H1 (cell line): ENCODE results near the gene PRSS36. TPM values are rescaled to one million over a fixed set of nuclear protein-coding genes. Genes with fewer than 3 reads are reported as not detected.

Source experiments
- CTCF ChIA-PET: fragments of 300-600 bp; sonication (Branson Sonifier 250); formaldehyde crosslinking; loops from one replicate; lab custom pipeline; 2021; ENCODE audit not compliant: partially characterized antibody; lab: Charles Lee
- POLR2A ChIA-PET: fragments of 300-600 bp; sonication (Branson Sonifier 250); formaldehyde crosslinking; loops from one replicate; lab custom pipeline; 2021; ENCODE audit warnings: inconsistent platforms; ENCODE audit not compliant: partially characterized antibody; lab: Charles Lee
- DNase-seq, 2 experiments: peaks; one replicate each; pipeline versions ENCODE4 v3.0.0 to v3.0.0-alpha.2; 2010 to 2022; ENCODE audit warnings: low spot score in 2 of 2, low read depth in 1 of 2, mixed read lengths in 1 of 2
- FAIRE-seq: peaks from 2 replicates; lab custom pipeline; 2011; peaks lifted over from hg19 to GRCh38; lab: Jason Lieb, UNC
- H2AFZ ChIP-seq: 2 replicates; pipeline ENCODE4 v1.8.1; 2012; ENCODE audit warnings: low read length, inconsistent platforms
- H2AK5ac ChIP-seq: 2 replicates; pipeline ENCODE4 v1.6.1; 2013; ENCODE audit warnings: low read depth, low read length
- H2BK120ac ChIP-seq: replicated peaks from 2 replicates; pipeline ENCODE3; 2013; ENCODE audit warnings: low read depth, low read length, inconsistent platforms
- H2BK12ac ChIP-seq: 2 replicates; pipeline ENCODE4 v1.6.1; 2013; ENCODE audit warnings: low read depth, low read length
- H2BK15ac ChIP-seq: 2 replicates; pipeline ENCODE4 v1.6.1; 2013; ENCODE audit warnings: low read length
- H2BK20ac ChIP-seq: 2 replicates; pipeline ENCODE4 v1.6.1; 2013; ENCODE audit warnings: low read length
- H2BK5ac ChIP-seq: 2 replicates; pipeline ENCODE4 v1.6.1; 2013; ENCODE audit warnings: low read depth, low read length
- H3K14ac ChIP-seq: 2 replicates; pipeline ENCODE4 v1.6.1; 2013; ENCODE audit warnings: inconsistent platforms; ENCODE audit not compliant: insufficient read length
- H3K18ac ChIP-seq: 2 replicates; pipeline ENCODE4 v1.6.1; 2013; ENCODE audit warnings: low read length; ENCODE audit errors: extremely low read depth
- H3K23ac ChIP-seq: 2 replicates; pipeline ENCODE4 v1.6.1; 2013; ENCODE audit warnings: inconsistent platforms; ENCODE audit not compliant: insufficient read length
- H3K23me2 ChIP-seq: 2 replicates; pipeline ENCODE4 v1.6.1; 2013; ENCODE audit warnings: low read depth, low read length
- H3K27ac ChIP-seq: 2 replicates; pipeline ENCODE4 v1.6.1; 2011; ENCODE audit warnings: low read depth, low read length, inconsistent platforms
- H3K27me3 ChIP-seq, 4 experiments: replicated peaks in 1 of 4; 1 replicate in 1 of 4; 2 replicates in 3 of 4; pipeline versions ENCODE4 v1.6.1 to v1.8.1; 2011 to 2013; ENCODE audit warnings: low read length in 3 of 4, mild to moderate bottlenecking in 3 of 4, inconsistent platforms in 2 of 4, mixed read lengths in 2 of 4, moderate library complexity in 1 of 4; ENCODE audit not compliant: control insufficient read depth in 3 of 4, insufficient read depth in 3 of 4; ENCODE audit errors: extremely low read depth in 1 of 4
- H3K36me3 ChIP-seq, 4 experiments: 2 replicates each; pipeline versions ENCODE4 v1.6.1 to v1.8.1; 2011 to 2013; ENCODE audit warnings: mild to moderate bottlenecking in 4 of 4, low read length in 3 of 4, moderate library complexity in 2 of 4, control low read depth in 1 of 4, inconsistent platforms in 1 of 4; ENCODE audit not compliant: insufficient read depth in 4 of 4, control insufficient read depth in 2 of 4
- H3K4ac ChIP-seq: replicated peaks from 2 replicates; pipeline ENCODE3; 2013; ENCODE audit warnings: low read length, low read depth, mixed read lengths, inconsistent platforms; ENCODE audit not compliant: insufficient read length
- H3K4me1 ChIP-seq, 4 experiments: replicated peaks in 1 of 4; 1 replicate in 1 of 4; 2 replicates in 3 of 4; pipeline versions ENCODE4 v1.6.1 to v1.8.1; 2011 to 2013; ENCODE audit warnings: low read length in 3 of 4, inconsistent platforms in 2 of 4, mixed read lengths in 1 of 4; ENCODE audit not compliant: insufficient read depth in 4 of 4, control insufficient read depth in 3 of 4
- H3K4me2 ChIP-seq, 2 experiments: 2 replicates each; pipeline versions ENCODE4 v1.6.1 to v1.8.1; 2011 to 2013; ENCODE audit warnings: low read depth in 2 of 2, low read length in 2 of 2, control low read depth in 1 of 2, inconsistent platforms in 1 of 2, mild to moderate bottlenecking in 1 of 2; ENCODE audit not compliant: insufficient read depth in 1 of 2
- H3K4me3 ChIP-seq, 4 experiments: fragments of 200-600, 300-600 bp in 1 of 4; sonication (generic), shearing (Covaris generic), sonication (Bioruptor Twin) in 1 of 4; 2 replicates each; pipeline versions ENCODE4 v1.5.1 to v1.8.1; 2011 to 2016; ENCODE audit warnings: low read length in 4 of 4, low read depth in 3 of 4, control low read depth in 2 of 4, inconsistent platforms in 2 of 4, mild to moderate bottlenecking in 2 of 4, mixed read lengths in 1 of 4, moderate library complexity in 1 of 4; ENCODE audit not compliant: insufficient read depth in 2 of 4; ENCODE audit errors: extremely low read depth in 1 of 4
- H3K56ac ChIP-seq: replicated peaks from 2 replicates; pipeline ENCODE3; 2013; ENCODE audit warnings: low read depth, mild to moderate bottlenecking, mixed read lengths, low read length, inconsistent platforms; ENCODE audit not compliant: insufficient read length
- H3K79me1 ChIP-seq: 2 replicates; pipeline ENCODE4 v1.6.1; 2013; ENCODE audit warnings: low read depth, low read length, control low read depth
- H3K79me2 ChIP-seq, 2 experiments: 2 replicates each; pipeline versions ENCODE4 v1.6.1 to v1.8.1; 2012 to 2013; ENCODE audit warnings: low read length in 2 of 2, mild to moderate bottlenecking in 2 of 2, inconsistent platforms in 1 of 2; ENCODE audit not compliant: insufficient read depth in 2 of 2, control insufficient read depth in 1 of 2
- H3K9ac ChIP-seq, 4 experiments: replicated peaks in 1 of 4; 1 replicate in 1 of 4; 2 replicates in 3 of 4; pipeline versions ENCODE4 v1.6.1 to v1.8.1; 2011 to 2013; ENCODE audit warnings: low read depth in 3 of 4, low read length in 3 of 4, control low read depth in 2 of 4, mild to moderate bottlenecking in 2 of 4, moderate library complexity in 2 of 4, inconsistent platforms in 1 of 4; ENCODE audit errors: extremely low read depth in 1 of 4
- H3K9me3 ChIP-seq, 2 experiments: 2 replicates each; pipeline versions ENCODE4 v1.6.1 to v1.8.1; 2012 to 2013; ENCODE audit warnings: mild to moderate bottlenecking in 2 of 2, moderate library complexity in 2 of 2, control low read depth in 1 of 2, inconsistent platforms in 1 of 2, low read depth in 1 of 2, low read length in 1 of 2, mixed read lengths in 1 of 2; ENCODE audit not compliant: insufficient read depth in 2 of 2
- H4K20me1 ChIP-seq, 2 experiments: replicated peaks in 1 of 2; 2 replicates each; pipeline versions ENCODE3 to v1.8.1; 2011 to 2013; ENCODE audit warnings: inconsistent platforms in 2 of 2, low read length in 2 of 2, mild to moderate bottlenecking in 1 of 2; ENCODE audit not compliant: insufficient read depth in 2 of 2, control insufficient read depth in 1 of 2
- H4K5ac ChIP-seq: 2 replicates; pipeline ENCODE4 v1.6.1; 2013; ENCODE audit warnings: low read length, low read depth, mixed read lengths, inconsistent platforms; ENCODE audit not compliant: insufficient read length
- H4K8ac ChIP-seq: 2 replicates; pipeline ENCODE4 v1.8.0; 2013; ENCODE audit warnings: mild to moderate bottlenecking, moderate library complexity, low read length, inconsistent platforms; ENCODE audit not compliant: insufficient read depth; ENCODE audit errors: extremely low read depth
- H4K91ac ChIP-seq: replicated peaks from 2 replicates; pipeline ENCODE3; 2013; ENCODE audit warnings: low read length, mixed read lengths, inconsistent platforms; ENCODE audit not compliant: insufficient read length
- BRCA1 ChIP-seq: IDR thresholded peaks from 2 replicates; pipeline ENCODE4 v1.6.1; 2012; ENCODE audit warnings: low read depth, low read length, improper control_type of control experiment
- CBX5 ChIP-seq: fragments of 300-800, 300-1000 bp; sonication (generic); IDR thresholded peaks from 2 replicates; pipeline ENCODE4 v1.7.1; 2016; ENCODE audit warnings: antibody characterized with exemption, low read length, low read depth
- CHD2 ChIP-seq: IDR thresholded peaks from 2 replicates; pipeline ENCODE4 v1.6.1; 2012; ENCODE audit warnings: low read length, improper control_type of control experiment
- CREB1 ChIP-seq: IDR thresholded peaks from 2 replicates; pipeline ENCODE4 v1.6.1; 2012; ENCODE audit warnings: inconsistent platforms
- KDM4A ChIP-seq: IDR thresholded peaks from one replicate; pipeline ENCODE4 v1.7.1; 2012; ENCODE audit warnings: low read depth, mild to moderate bottlenecking, moderate library complexity, low read length, inconsistent platforms; ENCODE audit not compliant: severe bottlenecking
- POLR2A ChIP-seq, 2 experiments: IDR thresholded peaks; 1 replicate in 1 of 2; 2 replicates in 1 of 2; pipeline ENCODE4 v1.6.1; 2011; ENCODE audit warnings: low read depth in 2 of 2, low read length in 2 of 2, mild to moderate bottlenecking in 2 of 2; ENCODE audit errors: control extremely low read depth in 1 of 2
- RXRA ChIP-seq: IDR thresholded peaks from 2 replicates; pipeline ENCODE4 v1.6.1; 2011; ENCODE audit warnings: low read depth, mild to moderate bottlenecking, low read length, moderate library complexity; ENCODE audit not compliant: insufficient read depth
- TAF7 ChIP-seq: optimal IDR thresholded peaks from 2 replicates; pipeline ENCODE3; 2011; ENCODE audit warnings: low read depth, mild to moderate bottlenecking, inconsistent platforms, low read length, moderate library complexity, borderline replicate concordance
- WGBS, 2 experiments: shearing (Covaris generic) in 1 of 2; methylation state at CpG; one replicate each; pipeline versions ENCODE4 v1.1.6 to v1.1.7; 2013 to 2015; ENCODE audit warnings: low lambda C conversion rate in 2 of 2, mixed read lengths in 2 of 2, inconsistent platforms in 1 of 2, low coverage in 1 of 2, missing lambda C conversion rate in 1 of 2; ENCODE audit not compliant: insufficient replicate concordance in 2 of 2, insufficient coverage in 1 of 2, insufficient read length in 1 of 2; ENCODE audit errors: extremely low coverage in 1 of 2, missing lambda C conversion rate in 1 of 2; 5-methylcytosine and 5-hydroxymethylcytosine counted together
- polyA plus RNA-seq, 7 experiments: library from polyadenylated mRNA; depleted of rRNA in 3 of 7; stranded (reverse) in 5 of 7; unstranded in 2 of 7; fragments of >200 nt in 5 of 7; fragments of 200-250 nt in 2 of 7; gene quantifications; 1 replicate in 5 of 7; 2 replicates in 1 of 7; 4 replicates in 1 of 7; pipeline versions ENCODE4 v1.2.1 to v1.2.3, GENCODE V29; 2011 to 2013; ENCODE audit warnings: missing spikeins in 2 of 7, mixed read lengths in 2 of 7
- total RNA-seq: library from RNA; stranded (reverse); fragmentation: NEBNext Ultra II Directional; extraction: Animal tissue kit (Norgen Biotek cat#: 25700); gene quantifications from 2 replicates; pipeline ENCODE4 v1.2.1, GENCODE V29; 2021

PRSS36 gene
- total and polyA plus RNA-seq, 2 of the 8 experiments (the other 6 are each of a cell fraction or from before 2014, with no cell fraction given) = 1.3 to 1.9 TPM

DNA sequence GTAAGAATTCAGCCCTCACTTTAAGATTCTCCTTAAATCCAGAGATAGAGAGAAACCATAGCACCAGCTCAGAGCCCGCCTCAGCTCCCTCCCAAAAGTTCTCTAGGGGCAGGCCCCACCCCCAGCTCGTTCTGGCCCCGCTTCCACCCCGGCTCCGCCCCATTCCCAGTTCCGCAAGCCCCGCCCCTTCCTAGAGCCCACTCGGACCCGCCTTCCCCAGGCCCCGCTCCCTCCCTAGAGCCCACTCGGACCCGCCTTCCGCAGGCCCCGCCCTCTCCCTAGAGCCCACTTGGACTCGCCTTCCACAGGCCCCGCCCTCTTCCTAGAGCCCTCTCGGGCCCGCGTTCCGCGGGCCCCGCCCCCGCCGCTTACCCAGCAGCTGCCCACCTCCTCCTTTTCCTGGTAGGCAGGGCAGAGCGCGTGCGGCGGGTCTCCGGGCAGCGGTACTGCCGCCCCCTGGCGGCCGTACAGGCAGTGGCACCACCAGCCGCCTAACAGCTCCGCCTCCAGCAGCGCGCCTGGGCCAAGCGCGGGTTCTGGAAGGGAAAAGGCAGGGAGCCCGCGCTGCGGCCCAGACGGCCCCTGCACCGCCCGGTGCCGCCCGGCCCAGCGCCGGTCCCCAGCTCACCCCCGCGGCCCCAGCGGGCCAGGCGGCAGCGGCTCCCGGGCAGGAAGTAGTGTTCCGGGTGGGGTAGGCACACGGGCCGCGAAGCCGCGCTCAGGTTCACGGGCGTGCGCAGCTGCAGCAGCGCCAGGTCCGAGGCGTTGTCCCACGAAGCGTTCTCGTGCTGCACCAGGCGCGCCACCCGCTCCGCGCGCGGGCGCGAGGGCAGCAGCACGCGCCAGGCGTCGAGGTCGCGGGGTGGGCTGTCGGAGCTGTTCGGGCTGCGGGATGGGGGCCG lies 7.5 kb downstream of the PRSS36 start:
- Histone ChIP-seq H3K14ac (no peak overlapping the region), H2AK5ac (no peak overlapping the region), H3K4me2 (peak overlapping the region; percentile 51 to 72; a peak in 3 of 4 replicates), H4K8ac (peak overlapping the region; percentile 85), H2BK20ac (no peak overlapping the region), H2BK120ac (no peak overlapping the region), H3K23ac (no peak overlapping the region), H3K79me2 (no peaks in the 10 kb centered on the region), H3K4me1 (peaks cover 5 to 26% (median 22%) of the 10 kb centered on the region in 4 experiments), H3K36me3 (no peaks in the 10 kb centered on the region), H4K5ac (no peak overlapping the region), H3K27me3 (peaks cover 1 to 19% (median 12%) of the 10 kb centered on the region in 4 experiments), H3K9me3 (no peaks in the 10 kb centered on the region), H2BK15ac (0 out of 2 replicates have a peak overlapping the region, but pooled peaks have one; percentile 92), H3K23me2 (peaks cover 3% of the 10 kb centered on the region; the same call in 1 of the 2 replicates), H4K91ac (peak overlapping the region; percentile 96), H3K18ac (peak overlapping the region; percentile 93), H3K79me1 (no peaks in the 10 kb centered on the region), H3K9ac (peak overlapping the region in 1 of 4 experiments; percentile 43; a peak in 2 of 7 replicates), H2BK5ac (peak overlapping the region; percentile 58; the same call in 1 of the 2 replicates), H2AFZ (peak overlapping the region; percentile 77; the same call in 1 of the 2 replicates), H3K4ac (no peak overlapping the region), H3K56ac (no peak overlapping the region), H3K27ac (peak overlapping the region; percentile 48; the same call in 1 of the 2 replicates), H3K4me3 (peak overlapping the region; percentile 10 to 54 (median 24); a peak in 7 of 8 replicates), H4K20me1 (no peaks in the 10 kb centered on the region), H2BK12ac (peak overlapping the region; percentile 55; the same call in 1 of the 2 replicates)
- FAIRE-seq = no peak
- CTCF ChIA-PET = interaction anchor here (0.5 to 8.1 kb wide), 30 partner anchors 8 to 241 kb away, joined by 3 to 56 read pairs (median 4); partner anchors contain the start of genes BCKDK, HSD3B7, KAT8 and PYCARD
- 16% methylated on average over 51 of the region's 89 CpGs; no CpG with 5 or more reads in 1 of the 2 experiments for WGBS, 2 experiments
- DNase-seq = peak; percentile 98 to 99
- POLR2A ChIA-PET = interaction anchor here (0.6 to 34.9 kb wide), 15 partner anchors 8 to 316 kb away, joined by 3 to 713 read pairs (median 4); partner anchors contain the start of genes ARMC5, BCKDK, FUS and HSD3B7
- 0 out of 2 replicates have a peak, but pooled peaks have one; percentile 32 for TF ChIP-seq CHD2
- no peak for TF ChIP-seq CBX5
- TF ChIP-seq RXRA = no peak
- TF ChIP-seq BRCA1 = no peak
- TF ChIP-seq POLR2A (IDR thresholded peaks at IDR 0.05; ENCODE audit: control extremely low read depth in 1 of 2, low read depth in 2 of 2, low read length in 2 of 2) = no peak
- TF ChIP-seq TAF7 = no peak
- TF ChIP-seq KDM4A = peak; percentile 73
- TF ChIP-seq CREB1 = peak; percentile 32; the same call in 1 of the 2 replicates
